GM23338 (cell line): Measurements from ENCODE around the gene CFAP58. TPM values are rescaled to one million over a fixed set of nuclear protein-coding genes. Genes with fewer than 3 reads are reported as not detected.

Experiments
- ATAC-seq: fragments of 200-7000 bp; cut with Tn5 transposase; 3 replicates; pipeline ENCODE4 v1.9.1; 2020
- DNase-seq: peaks from one replicate; pipeline ENCODE4 v3.0.0-alpha.2; 2015; ENCODE audit warnings: low spot score
- H2AFZ ChIP-seq: fragments of 200-600 bp; sonication (generic); 2 replicates; pipeline ENCODE4 v1.8.0; 2016; ENCODE audit warnings: antibody characterized with exemption, mild to moderate bottlenecking, moderate library complexity
- H3F3A ChIP-seq: fragments of 200-600 bp; sonication (generic); replicated peaks from 2 replicates; pipeline ENCODE4 v1.8.0; 2017; ENCODE audit warnings: antibody characterized with exemption, mixed run types, low read depth
- H3K27ac ChIP-seq: fragments of 200-600 bp; sonication (generic); 2 replicates; pipeline ENCODE4 v1.6.1; 2016; ENCODE audit warnings: low read depth
- H3K27me3 ChIP-seq: fragments of 200-600 bp; sonication (generic); 2 replicates; pipeline ENCODE4 v1.8.0; 2016; ENCODE audit warnings: mild to moderate bottlenecking, mixed run types, moderate library complexity; ENCODE audit not compliant: insufficient read depth
- H3K36me3 ChIP-seq: fragments of 200-600 bp; sonication (generic); 2 replicates; pipeline ENCODE4 v1.8.0; 2016; ENCODE audit warnings: mild to moderate bottlenecking; ENCODE audit not compliant: insufficient read depth
- H3K4me1 ChIP-seq: fragments of 200-600 bp; sonication (generic); 2 replicates; pipeline ENCODE4 v1.8.0; 2016; ENCODE audit warnings: mild to moderate bottlenecking, moderate library complexity; ENCODE audit not compliant: insufficient read depth
- H3K4me2 ChIP-seq: fragments of 200-600 bp; sonication (generic); 2 replicates; pipeline ENCODE4 v1.7.1; 2017; ENCODE audit warnings: mixed run types
- H3K4me3 ChIP-seq: fragments of 200-600 bp; sonication (generic); 2 replicates; pipeline ENCODE4 v1.6.1; 2016; ENCODE audit warnings: mixed run types
- H3K79me2 ChIP-seq: fragments of 200-600 bp; sonication (generic); replicated peaks from 2 replicates; pipeline ENCODE4 v1.8.0; 2017; ENCODE audit warnings: mild to moderate bottlenecking; ENCODE audit not compliant: insufficient read depth
- H3K9me2 ChIP-seq: fragments of 200-600 bp; sonication (generic); 2 replicates; pipeline ENCODE4 v1.8.0; 2017; ENCODE audit not compliant: insufficient read depth
- H4K20me1 ChIP-seq: fragments of 200-600 bp; sonication (generic); replicated peaks from 2 replicates; pipeline ENCODE4 v1.8.0; 2017; ENCODE audit warnings: mild to moderate bottlenecking; ENCODE audit not compliant: insufficient read depth
- H3K27ac Mint-ChIP-seq: 2 replicates; pipeline ENCODE4 v1.8.0; 2020; ENCODE audit warnings: inconsistent platforms, mild to moderate bottlenecking, moderate library complexity, mixed read lengths
- H3K27me3 Mint-ChIP-seq: 3 replicates; pipeline ENCODE4 v1.8.0; 2022; ENCODE audit warnings: low read depth, mild to moderate bottlenecking, moderate library complexity, mixed read lengths, inconsistent platforms; ENCODE audit not compliant: insufficient read depth, poor library complexity
- H3K36me3 Mint-ChIP-seq: 3 replicates; pipeline ENCODE4 v1.8.0; 2021; ENCODE audit warnings: low read depth, mild to moderate bottlenecking, inconsistent platforms, moderate library complexity, mixed read lengths
- H3K4me1 Mint-ChIP-seq: 3 replicates; pipeline ENCODE4 v1.8.0; 2020; ENCODE audit warnings: mild to moderate bottlenecking, inconsistent platforms, mixed read lengths
- H3K4me3 Mint-ChIP-seq: 3 replicates; pipeline ENCODE4 v1.8.0; 2021; ENCODE audit warnings: moderate library complexity, mild to moderate bottlenecking, inconsistent platforms, mixed read lengths
- H3K9me3 Mint-ChIP-seq: 3 replicates; pipeline ENCODE4 v1.8.0; 2020; ENCODE audit warnings: moderate library complexity, mild to moderate bottlenecking, inconsistent platforms, mixed read lengths
- CREB1 ChIP-seq: fragments of 250-450 bp; sonication (Bioruptor Pico); IDR thresholded peaks from 2 replicates; pipeline ENCODE4 v1.5.0; 2020; ENCODE audit warnings: low read depth, mild to moderate bottlenecking, moderate library complexity
- ETS1 ChIP-seq: IDR thresholded peaks from 2 replicates; pipeline ENCODE4 v1.6.1; 2016; ENCODE audit warnings: antibody characterized with exemption
- EZH2 ChIP-seq: fragments of 200-600 bp; sonication (generic); IDR thresholded peaks from one replicate; pipeline ENCODE4 v1.8.0; 2017; ENCODE audit warnings: antibody characterized with exemption, mild to moderate bottlenecking, low read depth; ENCODE audit not compliant: unreplicated experiment
- EZH2phosphoT487 ChIP-seq: fragments of 200-600 bp; sonication (generic); IDR thresholded peaks from one replicate; pipeline ENCODE4 v1.8.1; 2018; ENCODE audit warnings: antibody characterized with exemption; ENCODE audit not compliant: unreplicated experiment
- JUNB ChIP-seq: IDR thresholded peaks from one replicate; pipeline ENCODE4 v1.6.1; 2016; ENCODE audit warnings: antibody characterized with exemption; ENCODE audit not compliant: unreplicated experiment
- NANOG ChIP-seq: IDR thresholded peaks from 2 replicates; pipeline ENCODE4 v1.6.1; 2016; ENCODE audit warnings: antibody characterized with exemption, borderline replicate concordance
- STAT1 ChIP-seq: IDR thresholded peaks from one replicate; pipeline ENCODE4 v1.6.1; 2016; ENCODE audit warnings: antibody characterized with exemption; ENCODE audit not compliant: unreplicated experiment
- ZNF114 ChIP-seq: fragments of 250-450 bp; sonication (Bioruptor Pico); IDR thresholded peaks from 2 replicates; pipeline ENCODE4 v1.5.0; 2020; ENCODE audit warnings: mild to moderate bottlenecking, moderate library complexity
- ZNF331 ChIP-seq: fragments of 250-450 bp; sonication (Bioruptor Pico); IDR thresholded peaks from 2 replicates; pipeline ENCODE4 v1.5.0; 2020; ENCODE audit warnings: low read depth, mild to moderate bottlenecking, moderate library complexity
- polyA plus RNA-seq: library from polyadenylated mRNA; unstranded; fragments of >200 nt; fragmentation: Nextera tagmentation; extraction: Ambion mirVana; gene quantifications from 2 replicates; pipeline ENCODE4 v1.2.1, GENCODE V29; 2016
- total RNA-seq: library from RNA; depleted of rRNA; stranded (reverse); fragments of >200 nt; shearing (Covaris generic); gene quantifications from 2 replicates; pipeline ENCODE4 v1.2.3, GENCODE V29; 2014
- TF ChIP-seq, protein P1 (sequence below): IDR thresholded peaks from one replicate; pipeline ENCODE4 v1.6.1; 2018; ENCODE audit warnings: antibody characterized with exemption; ENCODE audit not compliant: unreplicated experiment
- TF ChIP-seq, protein P2 (sequence below): fragments of 250-450 bp; sonication (Bioruptor Pico); IDR thresholded peaks from 2 replicates; pipeline ENCODE4 v1.5.0; 2020; ENCODE audit warnings: mild to moderate bottlenecking, moderate library complexity
- TF ChIP-seq, protein P3 (sequence below), 2 experiments: fragments of 200-600 bp in 1 of 2; sonication (generic) in 1 of 2; conservative IDR thresholded peaks; 2 replicates each; pipeline versions ENCODE4 v1.5.1 to v1.6.1; 2016 to 2017; ENCODE audit warnings: antibody characterized with exemption in 2 of 2, low read depth in 2 of 2, mild to moderate bottlenecking in 2 of 2, moderate library complexity in 1 of 2

The CFAP58 gene
- total and polyA plus RNA-seq, 2 experiments from 2014 or later: 0.63 to 0.89 TPM

DNA sequence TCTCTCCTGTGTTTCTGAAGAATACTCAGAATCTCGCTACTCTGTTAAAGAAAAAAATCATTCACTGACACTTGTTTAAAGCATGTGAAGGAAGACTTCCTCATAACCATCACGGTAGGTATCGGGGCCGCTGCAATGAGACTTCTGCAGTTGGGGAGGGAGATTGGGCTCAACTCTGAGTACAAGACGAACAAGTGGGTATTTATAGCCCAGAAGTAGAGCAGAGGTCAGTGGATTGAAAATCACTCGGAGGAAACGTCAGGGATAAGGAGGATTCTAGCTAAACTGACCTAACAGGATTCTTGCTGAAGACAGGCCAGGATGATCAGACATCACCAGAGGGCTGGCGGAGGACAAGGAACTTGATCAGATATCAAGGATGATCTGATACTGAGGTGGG, 48.7 kb upstream of the CFAP58 start (continued):
- TF ChIP-seq, protein P1, sequence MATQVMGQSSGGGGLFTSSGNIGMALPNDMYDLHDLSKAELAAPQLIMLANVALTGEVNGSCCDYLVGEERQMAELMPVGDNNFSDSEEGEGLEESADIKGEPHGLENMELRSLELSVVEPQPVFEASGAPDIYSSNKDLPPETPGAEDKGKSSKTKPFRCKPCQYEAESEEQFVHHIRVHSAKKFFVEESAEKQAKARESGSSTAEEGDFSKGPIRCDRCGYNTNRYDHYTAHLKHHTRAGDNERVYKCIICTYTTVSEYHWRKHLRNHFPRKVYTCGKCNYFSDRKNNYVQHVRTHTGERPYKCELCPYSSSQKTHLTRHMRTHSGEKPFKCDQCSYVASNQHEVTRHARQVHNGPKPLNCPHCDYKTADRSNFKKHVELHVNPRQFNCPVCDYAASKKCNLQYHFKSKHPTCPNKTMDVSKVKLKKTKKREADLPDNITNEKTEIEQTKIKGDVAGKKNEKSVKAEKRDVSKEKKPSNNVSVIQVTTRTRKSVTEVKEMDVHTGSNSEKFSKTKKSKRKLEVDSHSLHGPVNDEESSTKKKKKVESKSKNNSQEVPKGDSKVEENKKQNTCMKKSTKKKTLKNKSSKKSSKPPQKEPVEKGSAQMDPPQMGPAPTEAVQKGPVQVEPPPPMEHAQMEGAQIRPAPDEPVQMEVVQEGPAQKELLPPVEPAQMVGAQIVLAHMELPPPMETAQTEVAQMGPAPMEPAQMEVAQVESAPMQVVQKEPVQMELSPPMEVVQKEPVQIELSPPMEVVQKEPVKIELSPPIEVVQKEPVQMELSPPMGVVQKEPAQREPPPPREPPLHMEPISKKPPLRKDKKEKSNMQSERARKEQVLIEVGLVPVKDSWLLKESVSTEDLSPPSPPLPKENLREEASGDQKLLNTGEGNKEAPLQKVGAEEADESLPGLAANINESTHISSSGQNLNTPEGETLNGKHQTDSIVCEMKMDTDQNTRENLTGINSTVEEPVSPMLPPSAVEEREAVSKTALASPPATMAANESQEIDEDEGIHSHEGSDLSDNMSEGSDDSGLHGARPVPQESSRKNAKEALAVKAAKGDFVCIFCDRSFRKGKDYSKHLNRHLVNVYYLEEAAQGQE: no peak
- TF ChIP-seq JUNB: no peak
- no peak for TF ChIP-seq NANOG
- no peak for TF ChIP-seq ETS1
- no peak for TF ChIP-seq EZH2phosphoT487
- TF ChIP-seq ZNF114 (CRISPR knock-in tag): no peak

DNA sequence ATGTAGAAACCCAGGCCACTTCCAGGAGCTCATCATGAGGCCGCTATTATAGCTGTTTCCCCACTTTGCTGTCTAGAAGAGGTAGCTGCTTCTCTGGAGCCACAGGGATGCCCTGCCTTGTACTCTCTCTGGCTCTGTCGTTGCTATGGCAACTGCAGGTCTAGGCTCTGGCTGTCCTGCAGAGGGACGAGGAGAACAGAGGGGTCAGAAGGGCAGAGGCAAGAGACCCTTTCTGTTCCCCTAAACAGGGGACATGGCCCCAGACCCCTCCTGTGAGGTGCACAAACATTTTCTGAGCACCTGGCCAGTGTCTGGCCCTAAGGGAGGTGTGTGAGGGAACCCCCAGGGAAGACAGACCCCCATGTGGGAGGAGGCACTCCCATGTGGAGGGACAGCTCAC, 46.7 kb upstream of the CFAP58 start:
- H3K27ac Mint-ChIP-seq: no peak overlapping the region
- no peak for TF ChIP-seq EZH2
- TF ChIP-seq, protein P2, sequence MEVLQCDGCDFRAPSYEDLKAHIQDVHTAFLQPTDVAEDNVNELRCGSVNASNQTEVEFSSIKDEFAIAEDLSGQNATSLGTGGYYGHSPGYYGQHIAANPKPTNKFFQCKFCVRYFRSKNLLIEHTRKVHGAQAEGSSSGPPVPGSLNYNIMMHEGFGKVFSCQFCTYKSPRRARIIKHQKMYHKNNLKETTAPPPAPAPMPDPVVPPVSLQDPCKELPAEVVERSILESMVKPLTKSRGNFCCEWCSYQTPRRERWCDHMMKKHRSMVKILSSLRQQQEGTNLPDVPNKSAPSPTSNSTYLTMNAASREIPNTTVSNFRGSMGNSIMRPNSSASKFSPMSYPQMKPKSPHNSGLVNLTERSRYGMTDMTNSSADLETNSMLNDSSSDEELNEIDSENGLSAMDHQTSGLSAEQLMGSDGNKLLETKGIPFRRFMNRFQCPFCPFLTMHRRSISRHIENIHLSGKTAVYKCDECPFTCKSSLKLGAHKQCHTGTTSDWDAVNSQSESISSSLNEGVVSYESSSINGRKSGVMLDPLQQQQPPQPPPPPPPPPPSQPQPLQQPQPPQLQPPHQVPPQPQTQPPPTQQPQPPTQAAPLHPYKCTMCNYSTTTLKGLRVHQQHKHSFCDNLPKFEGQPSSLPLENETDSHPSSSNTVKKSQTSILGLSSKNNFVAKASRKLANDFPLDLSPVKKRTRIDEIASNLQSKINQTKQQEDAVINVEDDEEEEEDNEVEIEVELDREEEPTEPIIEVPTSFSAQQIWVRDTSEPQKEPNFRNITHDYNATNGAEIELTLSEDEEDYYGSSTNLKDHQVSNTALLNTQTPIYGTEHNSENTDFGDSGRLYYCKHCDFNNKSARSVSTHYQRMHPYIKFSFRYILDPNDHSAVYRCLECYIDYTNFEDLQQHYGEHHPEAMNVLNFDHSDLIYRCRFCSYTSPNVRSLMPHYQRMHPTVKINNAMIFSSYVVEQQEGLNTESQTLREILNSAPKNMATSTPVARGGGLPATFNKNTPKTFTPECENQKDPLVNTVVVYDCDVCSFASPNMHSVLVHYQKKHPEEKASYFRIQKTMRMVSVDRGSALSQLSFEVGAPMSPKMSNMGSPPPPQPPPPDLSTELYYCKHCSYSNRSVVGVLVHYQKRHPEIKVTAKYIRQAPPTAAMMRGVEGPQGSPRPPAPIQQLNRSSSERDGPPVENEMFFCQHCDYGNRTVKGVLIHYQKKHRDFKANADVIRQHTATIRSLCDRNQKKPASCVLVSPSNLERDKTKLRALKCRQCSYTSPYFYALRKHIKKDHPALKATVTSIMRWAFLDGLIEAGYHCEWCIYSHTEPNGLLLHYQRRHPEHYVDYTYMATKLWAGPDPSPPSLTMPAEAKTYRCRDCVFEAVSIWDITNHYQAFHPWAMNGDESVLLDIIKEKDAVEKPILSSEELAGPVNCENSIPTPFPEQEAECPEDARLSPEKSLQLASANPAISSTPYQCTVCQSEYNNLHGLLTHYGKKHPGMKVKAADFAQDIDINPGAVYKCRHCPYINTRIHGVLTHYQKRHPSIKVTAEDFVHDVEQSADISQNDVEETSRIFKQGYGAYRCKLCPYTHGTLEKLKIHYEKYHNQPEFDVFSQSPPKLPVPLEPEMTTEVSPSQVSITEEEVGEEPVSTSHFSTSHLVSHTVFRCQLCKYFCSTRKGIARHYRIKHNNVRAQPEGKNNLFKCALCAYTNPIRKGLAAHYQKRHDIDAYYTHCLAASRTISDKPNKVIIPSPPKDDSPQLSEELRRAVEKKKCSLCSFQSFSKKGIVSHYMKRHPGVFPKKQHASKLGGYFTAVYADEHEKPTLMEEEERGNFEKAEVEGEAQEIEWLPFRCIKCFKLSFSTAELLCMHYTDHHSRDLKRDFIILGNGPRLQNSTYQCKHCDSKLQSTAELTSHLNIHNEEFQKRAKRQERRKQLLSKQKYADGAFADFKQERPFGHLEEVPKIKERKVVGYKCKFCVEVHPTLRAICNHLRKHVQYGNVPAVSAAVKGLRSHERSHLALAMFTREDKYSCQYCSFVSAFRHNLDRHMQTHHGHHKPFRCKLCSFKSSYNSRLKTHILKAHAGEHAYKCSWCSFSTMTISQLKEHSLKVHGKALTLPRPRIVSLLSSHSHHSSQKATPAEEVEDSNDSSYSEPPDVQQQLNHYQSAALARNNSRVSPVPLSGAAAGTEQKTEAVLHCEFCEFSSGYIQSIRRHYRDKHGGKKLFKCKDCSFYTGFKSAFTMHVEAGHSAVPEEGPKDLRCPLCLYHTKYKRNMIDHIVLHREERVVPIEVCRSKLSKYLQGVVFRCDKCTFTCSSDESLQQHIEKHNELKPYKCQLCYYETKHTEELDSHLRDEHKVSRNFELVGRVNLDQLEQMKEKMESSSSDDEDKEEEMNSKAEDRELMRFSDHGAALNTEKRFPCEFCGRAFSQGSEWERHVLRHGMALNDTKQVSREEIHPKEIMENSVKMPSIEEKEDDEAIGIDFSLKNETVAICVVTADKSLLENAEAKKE: no peak
- TF ChIP-seq NANOG: no peak
- TF ChIP-seq CREB1 (CRISPR knock-in tag): no peak
- no peak for TF ChIP-seq ETS1
- no peak for TF ChIP-seq ZNF331 (CRISPR knock-in tag)
- TF ChIP-seq, protein P3, sequence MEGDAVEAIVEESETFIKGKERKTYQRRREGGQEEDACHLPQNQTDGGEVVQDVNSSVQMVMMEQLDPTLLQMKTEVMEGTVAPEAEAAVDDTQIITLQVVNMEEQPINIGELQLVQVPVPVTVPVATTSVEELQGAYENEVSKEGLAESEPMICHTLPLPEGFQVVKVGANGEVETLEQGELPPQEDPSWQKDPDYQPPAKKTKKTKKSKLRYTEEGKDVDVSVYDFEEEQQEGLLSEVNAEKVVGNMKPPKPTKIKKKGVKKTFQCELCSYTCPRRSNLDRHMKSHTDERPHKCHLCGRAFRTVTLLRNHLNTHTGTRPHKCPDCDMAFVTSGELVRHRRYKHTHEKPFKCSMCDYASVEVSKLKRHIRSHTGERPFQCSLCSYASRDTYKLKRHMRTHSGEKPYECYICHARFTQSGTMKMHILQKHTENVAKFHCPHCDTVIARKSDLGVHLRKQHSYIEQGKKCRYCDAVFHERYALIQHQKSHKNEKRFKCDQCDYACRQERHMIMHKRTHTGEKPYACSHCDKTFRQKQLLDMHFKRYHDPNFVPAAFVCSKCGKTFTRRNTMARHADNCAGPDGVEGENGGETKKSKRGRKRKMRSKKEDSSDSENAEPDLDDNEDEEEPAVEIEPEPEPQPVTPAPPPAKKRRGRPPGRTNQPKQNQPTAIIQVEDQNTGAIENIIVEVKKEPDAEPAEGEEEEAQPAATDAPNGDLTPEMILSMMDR (conservative IDR thresholded peaks at IDR 0.05; ENCODE audit: low read depth in 2 of 2): no peak
- no peak for TF ChIP-seq ZNF114 (CRISPR knock-in tag)
- TF ChIP-seq STAT1: no peak

More for the DNA sequence above, 46.7 kb upstream of the CFAP58 start:
- H3K4me2 ChIP-seq: no peak overlapping the region
- no peaks in the 10 kb centered on the region for H3K4me1 ChIP-seq
- H3K4me1 Mint-ChIP-seq: peaks cover 16% of the 10 kb centered on the region
- H3K9me2 ChIP-seq: peaks cover 6% of the 10 kb centered on the region; the same call in 1 of the 2 replicates
- DNase-seq: peak; percentile 65
- H3K4me3 Mint-ChIP-seq: no peak overlapping the region
- H3K36me3 ChIP-seq: peaks cover 6% of the 10 kb centered on the region; the same call in 1 of the 2 replicates
- no peak overlapping the region for H3K27ac ChIP-seq
- H3K79me2 ChIP-seq: no peaks in the 10 kb centered on the region
- no peak overlapping the region for H3K4me3 ChIP-seq
- H3F3A ChIP-seq: no peaks in the 10 kb centered on the region
- H4K20me1 ChIP-seq: peaks cover 7% of the 10 kb centered on the region
- H3K27me3 Mint-ChIP-seq: peaks cover 11% of the 10 kb centered on the region
- ATAC-seq: peak; percentile 54
- peaks cover 30% of the 10 kb centered on the region for H3K36me3 Mint-ChIP-seq
- H3K9me3 Mint-ChIP-seq: peaks cover 27% of the 10 kb centered on the region
- no peaks in the 10 kb centered on the region for H3K27me3 ChIP-seq
- no peak overlapping the region for H2AFZ ChIP-seq
